Measurements from ENCODE around the gene CDKN2B-AS1.

Gene CDKN2B-AS1

DNA sequence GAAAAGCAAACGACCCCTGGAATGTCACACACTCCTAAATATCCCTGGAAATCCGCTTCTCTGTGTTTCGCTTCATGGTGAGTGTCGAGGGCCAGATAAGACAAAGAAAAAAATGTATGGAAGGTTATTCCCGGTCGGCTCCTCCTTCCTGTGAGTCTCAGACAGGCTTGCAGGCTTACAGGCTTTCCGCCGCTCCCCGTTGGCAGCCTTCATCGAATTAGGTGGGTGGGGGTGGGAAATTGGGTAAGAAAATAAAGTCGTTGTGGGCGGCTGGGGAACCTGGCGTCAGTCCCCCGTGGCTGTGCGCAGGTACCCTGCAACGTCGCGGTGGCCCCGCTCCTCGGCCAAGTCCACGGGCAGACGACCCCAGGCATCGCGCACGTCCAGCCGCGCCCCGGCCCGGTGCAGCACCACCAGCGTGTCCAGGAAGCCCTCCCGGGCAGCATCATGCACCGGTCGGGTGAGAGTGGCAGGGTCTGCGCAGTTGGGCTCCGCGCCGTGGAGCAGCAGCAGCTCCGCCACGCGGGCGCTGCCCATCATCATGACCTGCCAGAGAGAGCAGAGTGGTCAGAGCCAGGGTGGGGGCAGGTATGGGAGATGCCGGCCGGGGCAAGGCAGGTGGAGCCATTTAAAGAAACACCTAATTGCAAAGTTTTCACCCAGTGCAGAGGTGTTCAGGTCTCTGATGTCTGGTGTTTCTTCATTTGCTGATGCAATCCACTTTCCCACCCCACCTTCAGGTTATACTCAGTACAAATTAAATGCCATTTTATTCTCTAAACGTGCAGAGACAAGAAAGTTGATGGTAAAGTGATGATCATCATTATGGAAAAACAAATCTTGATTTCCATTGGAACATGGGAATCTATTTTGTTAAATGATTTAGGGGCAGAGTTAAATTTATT, 11.4 kb downstream of the CDKN2B-AS1 start:
- no peak for DNase-seq (ENCODE audit: low spot score)

- DNase-seq (ENCODE audit: low spot score): no peak
Measured at GRCh38 chr9:22008384-22008716, 13.8 kb downstream of the CDKN2B-AS1 start.

DNA sequence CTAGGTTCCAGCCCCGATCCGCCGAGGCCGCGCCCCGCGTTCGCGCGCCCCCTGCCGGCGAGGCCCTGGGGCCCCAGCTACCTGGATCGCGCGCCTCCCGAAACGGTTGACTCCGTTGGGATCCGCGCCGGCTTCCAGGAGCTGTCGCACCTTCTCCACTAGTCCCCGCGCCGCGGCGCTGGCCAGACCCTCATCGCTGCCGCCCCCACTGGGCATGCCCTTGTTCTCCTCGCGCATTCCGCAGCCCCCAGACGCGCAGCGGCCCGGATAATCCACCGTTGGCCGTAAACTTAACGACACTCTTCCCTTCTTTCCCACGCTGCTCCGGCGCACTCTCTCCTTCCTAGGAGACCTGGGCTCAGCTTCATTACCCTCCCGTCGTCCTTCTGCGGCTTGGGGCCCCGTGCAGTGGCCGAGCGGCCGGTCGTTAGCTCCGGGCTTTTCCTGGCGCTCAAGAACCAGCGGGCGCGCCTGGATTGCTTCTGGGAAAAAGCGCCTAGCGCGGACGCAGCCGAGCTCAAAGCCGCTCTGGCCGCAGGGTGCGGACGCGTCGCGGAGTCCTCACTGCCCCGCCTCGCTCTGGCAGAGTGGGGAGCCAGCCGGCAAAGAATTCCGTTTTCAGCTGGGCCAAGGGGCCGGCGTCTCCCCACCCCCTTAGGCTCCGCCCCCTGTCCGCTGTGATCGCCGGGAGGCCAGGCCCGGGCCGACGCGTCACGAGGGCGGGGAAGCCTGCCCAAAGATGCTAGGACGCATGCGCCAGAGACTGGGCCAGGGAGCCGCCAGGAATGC, 14.3 kb downstream of the CDKN2B-AS1 start, which contains the start of gene CDKN2B:
CDKN2B (minus strand) TSS at position 589 of the 789 bp plus-strand sequence; CDS start at position 237, 352 bp downstream.
- peak; percentile 76 for DNase-seq (ENCODE audit: low spot score)

DNA sequence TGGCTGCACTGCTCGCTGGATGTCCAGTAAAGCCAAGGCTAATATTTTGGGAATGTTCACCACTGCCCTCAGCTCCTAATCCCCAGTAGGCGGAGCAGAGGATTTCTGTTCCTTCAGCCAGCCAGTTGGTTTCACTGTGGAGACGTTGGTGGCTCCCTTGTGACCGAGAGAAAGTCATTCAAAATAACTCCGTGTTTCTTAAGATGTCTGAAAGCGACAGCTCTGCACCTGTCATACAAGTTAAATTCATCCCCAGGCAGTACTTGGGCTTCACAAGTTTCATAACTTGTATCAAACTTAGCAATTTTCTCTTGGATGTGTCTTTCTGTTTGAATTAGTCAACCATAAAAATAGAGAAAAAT, 14.9 kb downstream of the CDKN2B-AS1 start:
- DNase-seq (ENCODE audit: low spot score): no peak

- no peak for DNase-seq (ENCODE audit: low spot score)
Measured at GRCh38 chr9:22010866-22011625, 16.5 kb downstream of the CDKN2B-AS1 start.

GRCh38 chr9:22022396-22022795, 27.8 kb downstream of the CDKN2B-AS1 start:
- no peak for DNase-seq (ENCODE audit: low spot score)

GRCh38 chr9:22026696-22027095, 32.1 kb downstream of the CDKN2B-AS1 start:
- DNase-seq (ENCODE audit: low spot score): no peak

DNA sequence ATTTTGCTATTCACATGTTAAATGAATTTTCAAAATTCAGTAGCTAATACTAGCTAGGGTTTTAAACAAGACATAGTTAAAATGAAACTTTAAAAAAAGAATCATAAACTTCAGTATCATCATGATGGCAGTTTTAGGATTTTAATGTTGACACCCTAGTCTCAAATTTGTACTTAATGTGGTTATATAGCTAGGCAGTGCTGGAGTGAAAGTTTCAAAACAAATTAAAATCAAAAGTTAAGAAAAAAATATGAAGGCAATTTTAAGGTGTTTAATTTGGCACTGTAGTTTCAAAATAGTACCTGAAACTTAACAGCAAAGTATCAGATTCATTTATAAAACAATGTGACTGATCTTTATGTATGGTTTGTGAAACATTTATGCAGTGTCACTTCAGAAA, 33.8 kb downstream of the CDKN2B-AS1 start:
- no peak for DNase-seq (ENCODE audit: low spot score)

- DNase-seq (ENCODE audit: low spot score): no peak
Measured at GRCh38 chr9:22029231-22029630, 34.6 kb downstream of the CDKN2B-AS1 start.

DNA sequence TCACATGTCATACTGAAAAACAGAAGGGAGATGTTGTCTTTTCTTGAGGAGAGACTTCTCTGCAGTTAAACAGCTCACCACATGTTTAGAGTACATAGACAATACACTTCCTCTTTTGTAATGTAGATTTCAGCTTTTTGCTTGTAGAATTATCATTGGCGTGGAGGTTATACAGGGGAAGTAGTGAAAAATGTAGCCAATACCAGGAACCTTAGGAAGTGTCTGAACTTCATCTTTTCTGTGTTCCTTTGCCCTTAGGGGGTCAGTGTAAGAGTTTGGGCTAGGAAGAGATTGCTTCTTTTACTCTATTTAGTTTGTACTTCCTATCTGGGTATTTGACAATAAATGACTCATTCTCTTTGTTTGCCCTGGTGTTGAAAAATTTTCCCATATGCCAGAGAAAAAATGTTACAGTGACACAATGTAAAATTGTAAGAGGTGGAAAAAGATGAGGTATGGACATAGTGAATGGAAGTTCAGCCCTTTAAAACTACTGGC, 35.6 kb downstream of the CDKN2B-AS1 start:
- no peak for DNase-seq (ENCODE audit: low spot score)

- DNase-seq (ENCODE audit: low spot score): no peak
Measured at GRCh38 chr9:22031655-22032411, 37.2 kb downstream of the CDKN2B-AS1 start.

GRCh38 chr9:22033012-22033630, 38.5 kb downstream of the CDKN2B-AS1 start:
- no peak for DNase-seq (ENCODE audit: low spot score)

- no peak for DNase-seq (ENCODE audit: low spot score)
Measured at GRCh38 chr9:22035591-22036011, 41.0 kb downstream of the CDKN2B-AS1 start.

GRCh38 chr9:22036866-22037626, 42.5 kb downstream of the CDKN2B-AS1 start:
- DNase-seq (ENCODE audit: low spot score): no peak

- DNase-seq (ENCODE audit: low spot score): peak; percentile 37
Measured at GRCh38 chr9:22037954-22038690, 43.5 kb downstream of the CDKN2B-AS1 start.

- DNase-seq (ENCODE audit: low spot score): no peak
Measured at GRCh38 chr9:22039258-22039657, 44.7 kb downstream of the CDKN2B-AS1 start.

- peak; percentile 43 for DNase-seq (ENCODE audit: low spot score)
Measured at GRCh38 chr9:22040760-22041159, 46.2 kb downstream of the CDKN2B-AS1 start.

DNA sequence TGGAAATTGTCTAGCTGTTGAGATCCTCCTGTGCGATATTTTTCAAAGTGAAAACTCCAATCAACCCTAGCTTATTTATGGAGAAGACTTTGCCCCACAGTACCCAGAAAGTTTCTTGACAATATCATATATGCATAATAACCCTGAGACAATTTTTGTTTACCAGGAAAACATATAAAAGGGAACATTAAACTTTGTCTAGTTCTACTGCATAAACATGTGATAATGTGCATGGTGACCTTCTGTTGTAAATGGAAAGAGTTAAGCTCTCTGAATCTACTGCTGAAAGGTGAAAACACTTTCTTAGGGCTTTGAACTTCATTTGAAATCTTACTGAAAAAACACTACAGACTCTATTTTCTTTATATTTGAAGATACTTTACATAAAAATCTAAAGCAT, 46.8 kb downstream of the CDKN2B-AS1 start:
- no peak for DNase-seq (ENCODE audit: low spot score)

GRCh38 chr9:22041775-22042174, 47.2 kb downstream of the CDKN2B-AS1 start:
- no peak for DNase-seq (ENCODE audit: low spot score)

All from CD4-positive, alpha-beta T cell treated with Interleukin-2 at 100 ng/mL for 4 hours (primary cell).